Right lobe of liver (tissue), 4 donors: Measurements from ENCODE around the gene VPS11.

Experiments used
- POLR2A ChIP-seq: fragments of 450-650 bp; IDR thresholded peaks from one replicate; pipeline ENCODE4 v1.6.1; 2017; ENCODE audit warnings: antibody characterized with exemption, mild to moderate bottlenecking
- TF ChIP-seq, protein P1 (sequence below), 4 donors: fragments of 200-600 bp in 3 of 4; fragments of 450-650 bp in 1 of 4; IDR thresholded peaks; one replicate each; pipeline versions ENCODE4 v1.5.1 to v1.8.0; 2016 to 2022; ENCODE audit warnings: antibody characterized with exemption in 4 of 4, mild to moderate bottlenecking in 2 of 4
- donor health status: DM: no; HTN: no; CAD: no.
- donor health status: DM: no; HTN: no; CAD: no.
- donor health status: DM: no; HTN: yes; CAD: no.

DNA sequence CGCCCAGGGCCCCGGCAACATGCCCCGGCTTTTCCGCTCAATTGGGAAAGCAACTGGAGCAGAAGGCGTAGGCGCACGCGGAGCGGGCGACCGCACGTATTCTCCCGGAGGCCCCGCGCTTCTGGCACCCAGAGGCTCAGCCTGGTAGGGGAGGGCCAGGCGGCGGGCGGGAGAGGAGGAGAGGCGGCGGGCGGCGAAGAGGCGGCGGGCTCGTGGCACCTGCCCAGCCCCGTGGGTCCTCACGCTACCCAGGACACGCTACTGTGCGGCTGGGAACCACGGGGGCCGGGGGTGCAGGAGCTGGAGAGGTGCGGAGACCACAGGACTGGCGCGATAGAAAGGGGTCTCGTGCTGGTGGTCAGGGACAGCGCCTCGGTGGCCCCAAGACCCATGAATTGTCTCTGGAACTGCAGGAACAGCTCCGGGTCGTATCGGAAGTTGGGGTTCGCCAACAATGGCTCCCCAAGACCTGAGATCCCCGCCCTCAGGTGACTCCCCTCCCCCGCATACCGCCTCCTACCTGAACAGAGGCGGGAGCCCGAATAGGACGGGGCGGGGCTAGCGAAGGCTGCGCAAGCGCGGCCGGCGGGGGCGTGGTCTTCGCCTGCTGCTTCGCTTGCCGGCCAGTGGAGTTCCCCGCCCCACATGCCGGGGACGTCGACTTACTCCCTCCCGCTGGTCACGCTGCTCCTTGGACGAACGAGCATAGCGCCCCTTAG, 37.1 kb upstream of the VPS11 start, which contains the start of gene SLC37A4:
- TF ChIP-seq, protein P1, sequence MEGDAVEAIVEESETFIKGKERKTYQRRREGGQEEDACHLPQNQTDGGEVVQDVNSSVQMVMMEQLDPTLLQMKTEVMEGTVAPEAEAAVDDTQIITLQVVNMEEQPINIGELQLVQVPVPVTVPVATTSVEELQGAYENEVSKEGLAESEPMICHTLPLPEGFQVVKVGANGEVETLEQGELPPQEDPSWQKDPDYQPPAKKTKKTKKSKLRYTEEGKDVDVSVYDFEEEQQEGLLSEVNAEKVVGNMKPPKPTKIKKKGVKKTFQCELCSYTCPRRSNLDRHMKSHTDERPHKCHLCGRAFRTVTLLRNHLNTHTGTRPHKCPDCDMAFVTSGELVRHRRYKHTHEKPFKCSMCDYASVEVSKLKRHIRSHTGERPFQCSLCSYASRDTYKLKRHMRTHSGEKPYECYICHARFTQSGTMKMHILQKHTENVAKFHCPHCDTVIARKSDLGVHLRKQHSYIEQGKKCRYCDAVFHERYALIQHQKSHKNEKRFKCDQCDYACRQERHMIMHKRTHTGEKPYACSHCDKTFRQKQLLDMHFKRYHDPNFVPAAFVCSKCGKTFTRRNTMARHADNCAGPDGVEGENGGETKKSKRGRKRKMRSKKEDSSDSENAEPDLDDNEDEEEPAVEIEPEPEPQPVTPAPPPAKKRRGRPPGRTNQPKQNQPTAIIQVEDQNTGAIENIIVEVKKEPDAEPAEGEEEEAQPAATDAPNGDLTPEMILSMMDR (IDR thresholded peaks at IDR 0.05), result peak in 2 of 4 donors; percentile 90 to 91
- TF ChIP-seq POLR2A, result peak; percentile 64
